HG03354 (cell line): ENCODE results near the gene RALA.
"Not testable (repeated sequence)": the region's sequence is repeated elsewhere in the genome, so short reads cannot be mapped to it uniquely, and the experiment has no call there.

Experiments
- ATAC-seq: cut with Tn5 transposase; IDR thresholded peaks from one replicate; pipeline ENCODE4 v1.9.1; 2021; ENCODE audit warnings: mild to moderate bottlenecking; ENCODE audit not compliant: unreplicated experiment, poor library complexity, severe bottlenecking

The RALA gene

GRCh38 chr7:39750253-39751077 lies 127.1 kb downstream of the RALA start:
- no peak for ATAC-seq

GRCh38 chr7:39753237-39753636 lies 129.9 kb downstream of the RALA start:
- not testable (repeated sequence) for ATAC-seq

GRCh38 chr7:39753823-39754325 lies 130.5 kb downstream of the RALA start:
- ATAC-seq = no peak

GRCh38 chr7:39754326-39755120 lies 131.2 kb downstream of the RALA start:
- no peak for ATAC-seq

- ATAC-seq = no peak
These were observed 134.2 kb downstream of the RALA start for GRCh38 chr7:39757604-39758003.
